AG10803 (cell line): ENCODE data around the gene ERBB3.
A peak's percentile ranks its signal among the peaks of the same experiment; 100 is the strongest.

Source experiments
- DNase-seq: peaks from one replicate; pipeline ENCODE4 v3.0.0; 2010; ENCODE audit warnings: low read depth
- H3K4me3 ChIP-seq: 2 replicates; pipeline ENCODE4 v1.5.1; 2011; ENCODE audit warnings: mild to moderate bottlenecking, low read length, control low read depth
- CTCF ChIP-seq: conservative IDR thresholded peaks from 2 replicates; pipeline ENCODE4 v1.5.1; 2011; ENCODE audit warnings: mild to moderate bottlenecking, low read length, control low read depth, inconsistent platforms

Gene ERBB3

DNA sequence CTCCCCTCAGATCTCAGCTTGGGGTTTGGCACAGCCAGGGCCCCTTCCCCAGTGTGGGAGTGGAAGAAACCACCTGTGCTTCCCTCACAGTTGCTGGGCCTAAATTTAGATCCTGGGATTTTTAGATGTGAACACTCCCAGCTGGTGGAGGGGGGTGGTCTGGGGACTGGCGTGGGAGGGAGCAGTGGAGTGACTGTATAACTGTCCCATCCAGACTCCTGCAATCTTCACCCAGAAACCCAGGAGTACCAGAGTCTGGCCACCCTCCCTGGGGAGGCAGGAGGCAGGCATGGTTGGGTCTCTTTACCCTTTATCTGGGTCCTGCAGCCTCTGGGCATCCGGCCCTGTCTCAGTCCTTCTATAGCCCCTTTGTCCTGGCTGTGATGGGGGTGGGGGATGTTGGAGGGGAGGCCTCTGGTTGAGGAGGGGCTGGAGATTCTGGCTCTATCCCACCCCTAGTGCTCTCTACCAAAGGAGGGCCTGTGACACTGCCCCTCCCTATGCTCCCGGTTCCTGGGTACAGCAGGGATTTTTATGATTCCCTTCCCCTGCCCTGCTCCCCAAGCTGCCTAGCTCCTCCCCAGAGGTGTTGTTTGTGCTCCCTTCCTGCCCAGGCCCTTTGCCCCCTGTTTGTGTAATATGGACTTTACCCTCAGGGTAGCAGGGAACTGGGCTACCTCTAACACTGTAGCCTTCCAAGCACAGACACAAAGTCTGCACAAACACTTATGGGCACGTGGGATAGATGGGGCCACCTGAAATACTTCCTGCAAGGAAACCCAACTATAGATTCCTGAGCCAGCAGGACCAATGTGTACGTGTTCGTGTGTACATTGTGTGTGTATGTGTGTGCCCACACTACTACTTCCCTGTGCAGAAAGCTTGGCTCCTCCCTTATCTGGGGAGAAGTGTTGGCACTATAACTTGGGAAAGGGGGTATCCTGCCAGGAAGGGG lies 1.7 kb downstream of the ERBB3 start:
- no peak overlapping the region for H3K4me3 ChIP-seq
- DNase-seq: no peak
- no peak for TF ChIP-seq CTCF

DNA sequence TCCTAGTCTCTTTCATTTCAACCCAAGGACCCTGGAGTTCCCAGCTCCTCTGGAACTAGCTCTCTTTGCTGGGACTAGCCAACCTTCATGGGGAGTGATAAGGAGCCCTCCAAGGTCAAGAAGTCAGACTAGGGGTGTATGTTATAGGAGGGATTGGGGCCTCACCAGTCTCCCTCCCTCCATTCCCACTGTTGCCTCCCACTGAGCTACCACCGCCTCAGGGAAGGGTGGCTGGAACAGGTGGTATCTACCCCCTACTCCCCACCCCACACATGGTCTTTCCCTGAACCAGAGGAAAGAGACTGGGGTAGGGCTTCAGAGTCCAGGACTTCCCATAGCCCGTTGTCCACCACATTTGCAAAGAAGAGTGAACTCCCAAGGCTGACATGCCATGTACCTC lies 2.4 kb downstream of the ERBB3 start:
- no peak for DNase-seq
- no peak for TF ChIP-seq CTCF

DNA sequence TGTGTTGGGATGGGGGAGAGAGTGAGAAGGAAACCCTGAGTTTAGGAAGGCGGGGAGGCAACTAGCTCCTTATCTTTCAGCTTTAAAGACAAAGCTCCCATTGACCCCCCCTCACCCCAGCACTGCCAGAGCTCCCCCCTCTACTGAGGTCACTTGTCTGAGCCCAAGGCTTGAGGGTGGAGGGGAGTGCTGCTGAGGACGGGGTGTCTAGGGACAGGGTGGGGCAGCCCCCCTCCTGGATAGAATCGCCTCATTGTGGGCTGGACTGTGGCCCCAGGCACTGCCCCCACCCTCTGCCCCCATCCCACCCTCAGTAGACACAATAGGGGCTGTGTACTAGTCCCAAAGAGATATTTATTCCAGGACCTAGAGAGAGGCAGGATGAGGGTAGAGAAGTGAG lies 3.0 kb downstream of the ERBB3 start:
- no peak for DNase-seq
- H3K4me3 ChIP-seq: no peak overlapping the region
- no peak for TF ChIP-seq CTCF

More for the DNA sequence above, 2.4 kb downstream of the ERBB3 start:
- no peak overlapping the region for H3K4me3 ChIP-seq

DNA sequence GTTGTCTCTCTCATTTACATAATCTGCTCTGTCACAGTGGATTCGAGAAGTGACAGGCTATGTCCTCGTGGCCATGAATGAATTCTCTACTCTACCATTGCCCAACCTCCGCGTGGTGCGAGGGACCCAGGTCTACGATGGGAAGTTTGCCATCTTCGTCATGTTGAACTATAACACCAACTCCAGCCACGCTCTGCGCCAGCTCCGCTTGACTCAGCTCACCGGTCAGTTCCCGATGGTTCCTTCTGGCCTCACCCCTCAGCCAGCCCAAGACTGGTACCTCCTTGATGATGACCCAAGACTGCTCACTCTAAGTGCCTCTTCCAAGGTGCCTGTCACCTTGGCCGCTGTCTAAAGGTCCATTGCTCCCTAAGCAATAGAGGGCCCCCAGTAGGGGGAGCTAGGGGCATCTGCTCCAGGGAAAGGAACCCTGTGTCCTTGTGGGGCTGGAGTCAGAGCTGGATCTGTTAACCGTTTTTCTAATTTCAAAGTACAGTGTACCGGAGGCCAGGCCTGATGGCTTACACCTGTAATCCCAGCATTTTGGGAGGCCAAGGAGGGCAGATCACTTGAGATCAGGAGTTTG lies 5.1 kb downstream of the ERBB3 start:
- H3K4me3 ChIP-seq: no peak overlapping the region
- no peak for DNase-seq
- TF ChIP-seq CTCF: peak; percentile 29

DNA sequence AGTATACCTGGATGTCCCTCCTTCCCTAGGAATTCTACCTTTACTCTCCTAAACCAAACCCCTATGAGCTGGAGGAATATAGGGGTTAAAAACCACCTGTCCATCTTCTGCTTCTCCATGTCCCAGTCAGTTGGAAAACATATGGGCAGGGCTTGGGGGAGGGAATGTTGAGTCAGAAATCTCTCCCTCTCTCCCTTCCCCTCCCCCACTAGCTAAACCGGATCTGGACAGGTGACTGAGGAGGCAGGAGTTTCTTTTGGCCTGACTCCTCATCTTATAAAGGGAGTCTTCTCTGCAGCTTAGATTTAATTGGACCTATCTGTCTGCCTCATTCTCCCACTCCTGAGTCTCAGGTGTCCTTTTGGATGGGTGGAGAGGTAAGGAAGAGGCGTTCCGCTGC lies 6.1 kb downstream of the ERBB3 start:
- DNase-seq: no peak
- no peak overlapping the region for H3K4me3 ChIP-seq
- no peak for TF ChIP-seq CTCF

DNA sequence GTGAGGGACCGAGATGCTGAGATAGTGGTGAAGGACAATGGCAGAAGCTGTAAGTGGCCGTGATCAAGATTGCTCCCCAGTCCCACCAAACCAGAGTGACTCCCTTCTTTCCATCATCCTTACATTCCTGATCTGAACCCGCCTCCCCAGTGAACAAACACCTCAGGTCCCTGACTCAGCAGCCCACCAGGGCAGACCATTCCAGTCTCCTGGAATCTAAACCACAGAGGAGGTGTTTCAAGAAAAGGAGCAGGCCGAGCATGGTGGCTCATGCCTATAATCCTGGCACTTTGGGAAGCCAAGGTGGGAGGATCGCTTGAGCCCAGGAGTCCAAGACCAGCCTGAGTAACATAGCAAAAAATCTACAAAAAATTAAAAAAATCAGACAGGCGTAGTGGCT lies 6.6 kb downstream of the ERBB3 start:
- no peak overlapping the region for H3K4me3 ChIP-seq
- no peak for DNase-seq
- TF ChIP-seq CTCF: no peak

- no peak for TF ChIP-seq CTCF
- H3K4me3 ChIP-seq: no peak overlapping the region
- DNase-seq: peak; percentile 3
These were observed 7.3 kb downstream of the ERBB3 start for GRCh38 chr12:56087220-56087619.
